ENCODE data around the gene SMPD3. TPM values are rescaled to one million over a fixed set of nuclear protein-coding genes. Genes with fewer than 3 reads are reported as not detected.

Gene SMPD3
- total and polyA plus RNA-seq, 9 of the 15 experiments (the other 6 are each of a cell fraction or from before 2014, with no cell fraction given): 0.03 to 1.2 (median 0.18) TPM

DNA sequence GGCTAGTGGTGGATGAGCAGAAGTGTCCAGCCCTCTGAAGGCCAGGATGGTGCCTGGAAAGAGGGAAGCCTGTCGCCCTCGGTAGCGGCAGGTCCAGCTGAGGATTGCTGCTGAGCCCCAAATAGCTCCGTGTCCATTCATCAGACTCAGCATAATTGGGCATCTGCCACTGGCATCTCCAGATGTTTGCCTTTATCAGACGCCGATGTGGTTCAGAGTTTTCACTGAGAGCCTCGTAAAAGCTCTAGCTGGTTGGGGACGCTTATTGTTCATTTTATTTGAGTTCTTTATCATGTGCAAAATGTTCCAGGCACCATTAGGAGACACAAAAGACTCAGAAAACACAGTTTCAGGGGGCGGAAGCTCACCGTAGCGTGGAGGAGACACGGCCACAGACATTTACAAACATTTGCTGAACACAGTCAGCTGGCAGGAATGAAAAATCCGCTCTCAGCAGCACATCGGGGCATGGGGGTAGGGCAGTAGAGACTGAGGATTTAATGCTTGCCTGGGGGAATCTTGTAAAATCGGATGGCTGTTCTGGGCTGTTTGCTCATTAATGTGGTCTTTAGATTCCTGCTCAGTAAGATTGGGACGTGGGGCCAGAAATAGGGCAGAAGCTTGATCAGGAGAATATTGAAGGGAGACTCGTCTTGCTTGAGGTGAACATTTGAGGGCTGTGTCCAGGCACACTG is 41.7 kb downstream of the SMPD3 start:
- intact Hi-C loops (cut with micrococcal nuclease) (no loop called here), in situ Hi-C loops (cut with MboI) (no loop called here)
- H3K79me2 ChIP-seq (ENCODE audit: control insufficient read depth, insufficient read depth, low read length): no peaks in the 10 kb centered on the region
- ATAC-seq: no peak
- H2AFZ ChIP-seq (ENCODE audit: low read depth, low read length): no peak overlapping the region
- no peaks in the 10 kb centered on the region for H3K9me1 ChIP-seq (ENCODE audit: control insufficient read depth, insufficient read depth, low read length)
- BruUV-seq (replicated peaks): no TSS peak
- H3K4me1 ChIP-seq (replicated peaks in 1 of 2; ENCODE audit: control insufficient read depth in 2 of 2, insufficient read depth in 2 of 2, low read length in 2 of 2): 0 out of 5 replicates have a peak, but pooled peaks cover 0 to 5% of the 10 kb centered on the region in 2 experiments
- TF ChIP-seq WHSC1 (IDR thresholded peaks at IDR 0.05; ENCODE audit: low read length) (no peak), MAFG (tag; conservative IDR thresholded peaks at IDR 0.05) (no peak), C11orf30 (IDR thresholded peaks at IDR 0.05; ENCODE audit: low read depth) (peak; percentile 24; the same call in 1 of the 2 replicates), TAL1 (IDR thresholded peaks at IDR 0.05) (no peak)
- TF ChIP-seq, protein P1, sequence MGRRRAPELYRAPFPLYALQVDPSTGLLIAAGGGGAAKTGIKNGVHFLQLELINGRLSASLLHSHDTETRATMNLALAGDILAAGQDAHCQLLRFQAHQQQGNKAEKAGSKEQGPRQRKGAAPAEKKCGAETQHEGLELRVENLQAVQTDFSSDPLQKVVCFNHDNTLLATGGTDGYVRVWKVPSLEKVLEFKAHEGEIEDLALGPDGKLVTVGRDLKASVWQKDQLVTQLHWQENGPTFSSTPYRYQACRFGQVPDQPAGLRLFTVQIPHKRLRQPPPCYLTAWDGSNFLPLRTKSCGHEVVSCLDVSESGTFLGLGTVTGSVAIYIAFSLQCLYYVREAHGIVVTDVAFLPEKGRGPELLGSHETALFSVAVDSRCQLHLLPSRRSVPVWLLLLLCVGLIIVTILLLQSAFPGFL (CRISPR knock-in tag; IDR thresholded peaks at IDR 0.05): no peak
- no peaks in the 10 kb centered on the region for H3K9me3 ChIP-seq (replicated peaks; ENCODE audit: control insufficient read depth, insufficient read depth, low read depth, low read length)
- no peak for DNase-seq (ENCODE audit: extremely low read depth in 1 of 4, low spot score in 3 of 4)
- under 1% methylated on average over 17 of the region's 17 CpGs for WGBS (ENCODE audit: insufficient coverage, low coverage, missing lambda C conversion rate)
- no peak overlapping the region for H3K9ac ChIP-seq (ENCODE audit: insufficient read depth in 1 of 2, low read depth in 2 of 2, low read length in 2 of 2)
- peaks cover 23 to 72% of the 10 kb centered on the region in 2 experiments for H3K27me3 ChIP-seq (ENCODE audit: control insufficient read depth in 2 of 2, insufficient read depth in 2 of 2, low read length in 2 of 2)
- ChIA-PET CTCF (ENCODE audit: low intra/inter-chr PET ratio) (no interaction called here), POLR2A (interaction anchor here (0.7 to 1.7 kb wide), 4 partner anchors 10 to 85 kb away, joined by 3 to 6 read pairs (median 4); no protein-coding TSS in a partner anchor)
- no peak overlapping the region for H3K4me3 ChIP-seq
- no peak overlapping the region for H3K4me2 ChIP-seq (ENCODE audit: insufficient read depth, low read length)
- H3K36me3 ChIP-seq (ENCODE audit: control insufficient read depth, insufficient read depth, low read length): no peaks in the 10 kb centered on the region
- H3K27ac ChIP-seq (ENCODE audit: extremely low read depth, low read depth, low read length): no peak overlapping the region
- no peaks in the 10 kb centered on the region for H4K20me1 ChIP-seq (replicated peaks; ENCODE audit: control insufficient read depth, insufficient read depth, low read length)
- peak; percentile 35 for FAIRE-seq
